GM19395 (cell line): Measurements from ENCODE around the gene SNX10.

Source experiments
- ATAC-seq: cut with Tn5 transposase; IDR thresholded peaks from one replicate; pipeline ENCODE4 v1.9.1; 2021; ENCODE audit warnings: mild to moderate bottlenecking, moderate library complexity; ENCODE audit not compliant: unreplicated experiment

The SNX10 gene

GRCh38 chr7:26365901-26366275 lies 74.2 kb downstream of the SNX10 start:
- ATAC-seq, result no peak

- no peak for ATAC-seq
Measured at GRCh38 chr7:26367219-26367711, 75.6 kb downstream of the SNX10 start.

GRCh38 chr7:26368542-26368941 lies 76.9 kb downstream of the SNX10 start:
- no peak for ATAC-seq

GRCh38 chr7:26369593-26369992 lies 77.9 kb downstream of the SNX10 start:
- ATAC-seq, result peak; percentile 54

GRCh38 chr7:26370011-26370410 lies 78.3 kb downstream of the SNX10 start:
- ATAC-seq, result no peak

GRCh38 chr7:26372249-26372648 lies 80.6 kb downstream of the SNX10 start:
- no peak for ATAC-seq

- ATAC-seq, result no peak
Measured at GRCh38 chr7:26372704-26373103, 81.0 kb downstream of the SNX10 start.

GRCh38 chr7:26374647-26375373 lies 83.1 kb downstream of the SNX10 start:
- no peak for ATAC-seq

- ATAC-seq, result peak; percentile 30
Measured at GRCh38 chr7:26375726-26376174, 84.1 kb downstream of the SNX10 start.

- peak; percentile 44 for ATAC-seq
Measured at GRCh38 chr7:26376175-26376917, 84.7 kb downstream of the SNX10 start.

GRCh38 chr7:26378016-26378415 lies 86.4 kb downstream of the SNX10 start:
- ATAC-seq, result no peak

GRCh38 chr7:26379711-26380110 lies 88.0 kb downstream of the SNX10 start:
- ATAC-seq, result no peak

GRCh38 chr7:26381476-26382353 lies 90.1 kb downstream of the SNX10 start:
- ATAC-seq, result no peak

- ATAC-seq, result no peak
Measured at GRCh38 chr7:26385240-26385639, 93.6 kb downstream of the SNX10 start.

- ATAC-seq, result no peak
Measured at GRCh38 chr7:26387731-26388130, 96.1 kb downstream of the SNX10 start.

- ATAC-seq, result no peak
Measured at GRCh38 chr7:26388256-26388655, 96.6 kb downstream of the SNX10 start.

GRCh38 chr7:26390016-26390415 lies 98.4 kb downstream of the SNX10 start:
- no peak for ATAC-seq

GRCh38 chr7:26393818-26394217 lies 102.2 kb downstream of the SNX10 start:
- no peak for ATAC-seq

- no peak for ATAC-seq
Measured at GRCh38 chr7:26397332-26397731, 105.7 kb downstream of the SNX10 start.

GRCh38 chr7:26397796-26398426 lies 106.2 kb downstream of the SNX10 start:
- peak; percentile 25 for ATAC-seq

- ATAC-seq, result peak; percentile 42
Measured at GRCh38 chr7:26398427-26398755, 106.7 kb downstream of the SNX10 start.
